Caco-2 (cell line): ENCODE data around the gene RCAN1. TPM values are rescaled to one million over a fixed set of nuclear protein-coding genes. Genes with fewer than 3 reads are reported as not detected.

ENCODE experiments used
- BruUV-seq: library from RNA; stranded (reverse); fragments of 400-500 nt; replicated peaks from 2 replicates; lab custom pipeline; 2021; lab: Mats Ljungman, UMichigan
- CTCF ChIA-PET: fragments of 300-600 bp; sonication (Branson Sonifier 250); formaldehyde crosslinking; loops from one replicate; lab custom pipeline; 2022; ENCODE audit warnings: antibody characterized with exemption; lab: Charles Lee
- POLR2A ChIA-PET: fragments of 300-600 bp; sonication (Branson Sonifier 250); formaldehyde crosslinking; loops from one replicate; lab custom pipeline; 2022; ENCODE audit warnings: antibody characterized with exemption; lab: Charles Lee
- DNase-seq, 2 experiments: peaks; one replicate each; pipeline versions ENCODE4 v3.0.0 to v3.0.0-alpha.2; 2020 to 2022
- H3K27me3 ChIP-seq: replicated peaks from 2 replicates; pipeline ENCODE4 v1.6.0; 2011; ENCODE audit warnings: low read length; ENCODE audit not compliant: control insufficient read depth, insufficient read depth
- H3K36me3 ChIP-seq: 2 replicates; pipeline ENCODE4 v1.5.1; 2011; ENCODE audit warnings: low read length; ENCODE audit not compliant: control insufficient read depth, insufficient read depth
- H3K4me1 ChIP-seq: fragments of 250-450 bp; sonication (Bioruptor Pico); 2 replicates; pipeline ENCODE4 v1.5.1; 2020; ENCODE audit warnings: mild to moderate bottlenecking
- H3K4me3 ChIP-seq: 2 replicates; pipeline ENCODE4 v1.5.1; 2011; ENCODE audit warnings: low read depth, mild to moderate bottlenecking, control low read depth, low read length
- H3K9me3 ChIP-seq: fragments of 250-450 bp; sonication (Bioruptor Pico); 2 replicates; pipeline ENCODE4 v1.5.1; 2020; ENCODE audit warnings: mild to moderate bottlenecking, moderate library complexity
- H3K27ac Mint-ChIP-seq: one replicate; pipeline ENCODE4 v1.8.0; 2022; ENCODE audit warnings: mixed read lengths; ENCODE audit not compliant: unreplicated experiment
- H3K27me3 Mint-ChIP-seq: one replicate; pipeline ENCODE4 v1.8.0; 2022; ENCODE audit warnings: mixed read lengths; ENCODE audit not compliant: insufficient read depth, unreplicated experiment
- H3K36me3 Mint-ChIP-seq: one replicate; pipeline ENCODE4 v1.8.0; 2022; ENCODE audit warnings: mild to moderate bottlenecking, mixed read lengths; ENCODE audit not compliant: insufficient read depth, unreplicated experiment
- H3K4me1 Mint-ChIP-seq: one replicate; pipeline ENCODE4 v1.8.0; 2022; ENCODE audit warnings: low read depth, mixed read lengths; ENCODE audit not compliant: unreplicated experiment
- H3K4me3 Mint-ChIP-seq: one replicate; pipeline ENCODE4 v1.8.0; 2022; ENCODE audit warnings: mild to moderate bottlenecking, moderate library complexity, mixed read lengths; ENCODE audit not compliant: unreplicated experiment
- H3K9me3 Mint-ChIP-seq: one replicate; pipeline ENCODE4 v1.8.0; 2022; ENCODE audit warnings: mixed read lengths; ENCODE audit not compliant: unreplicated experiment
- CTCF ChIP-seq, 2 experiments: fragments of 200-600 bp in 1 of 2; IDR thresholded peaks; 1 replicate in 1 of 2; 2 replicates in 1 of 2; pipeline versions ENCODE4 v1.5.1 to v1.8.0; 2011 to 2022; ENCODE audit warnings: antibody characterized with exemption in 1 of 2, control low read depth in 1 of 2, inconsistent platforms in 1 of 2, low read depth in 1 of 2, low read length in 1 of 2, mild to moderate bottlenecking in 1 of 2, moderate library complexity in 1 of 2; ENCODE audit not compliant: insufficient read depth in 1 of 2, severe bottlenecking in 1 of 2, unreplicated experiment in 1 of 2
- intact Hi-C: fragments of 100-400 bp; cut with micrococcal nuclease; formaldehyde crosslinking; loops from one replicate; pipeline ENCODE4 v1.10.0; 2022; ENCODE audit not compliant: unreplicated experiment
- total RNA-seq: library from RNA; stranded (reverse); gene quantifications from 2 replicates; pipeline ENCODE4 v1.2.3, GENCODE V29; 2022

Gene RCAN1
- total RNA-seq, 1 experiment from 2014 or later = 29.4 TPM

GRCh38 chr21:34502480-34503106, 112.3 kb downstream of the RCAN1 start:
- H3K4me1 ChIP-seq = no peaks in the 10 kb centered on the region
- TF ChIP-seq CTCF (IDR thresholded peaks at IDR 0.05; ENCODE audit: insufficient read depth in 1 of 2, low read depth in 1 of 2, low read length in 1 of 2, severe bottlenecking in 1 of 2, unreplicated experiment in 1 of 2) = no peak
- no peak for DNase-seq
- peaks cover 10% of the 10 kb centered on the region for H3K9me3 Mint-ChIP-seq
- H3K4me3 ChIP-seq = no peak overlapping the region
- H3K4me1 Mint-ChIP-seq = no peaks in the 10 kb centered on the region
- H3K36me3 Mint-ChIP-seq = no peaks in the 10 kb centered on the region
- ChIA-PET CTCF (no interaction called here), POLR2A (no interaction called here)
- no peak overlapping the region for H3K4me3 Mint-ChIP-seq
- no peak overlapping the region for H3K27ac Mint-ChIP-seq
- intact Hi-C loops = no loop called here
- no peaks in the 10 kb centered on the region for H3K27me3 ChIP-seq
- no peaks in the 10 kb centered on the region; the same call in 1 of the 2 replicates for H3K9me3 ChIP-seq
- H3K27me3 Mint-ChIP-seq = no peaks in the 10 kb centered on the region
- no TSS peak for BruUV-seq
- no peaks in the 10 kb centered on the region for H3K36me3 ChIP-seq

- Histone ChIP-seq H3K4me1 (no peaks in the 10 kb centered on the region), H3K9me3 (peaks cover 8% of the 10 kb centered on the region; the same call in 1 of the 2 replicates), H3K4me3 (no peak overlapping the region), H3K36me3 (no peaks in the 10 kb centered on the region), H3K27me3 (no peaks in the 10 kb centered on the region)
- no TSS peak for BruUV-seq
- Mint-ChIP-seq H3K9me3 (peaks cover 12% of the 10 kb centered on the region), H3K4me1 (no peaks in the 10 kb centered on the region), H3K27ac (no peak overlapping the region), H3K36me3 (no peaks in the 10 kb centered on the region), H3K27me3 (no peaks in the 10 kb centered on the region), H3K4me3 (no peak overlapping the region)
- ChIA-PET POLR2A (no interaction called here), CTCF (no interaction called here)
- TF ChIP-seq CTCF (IDR thresholded peaks at IDR 0.05; ENCODE audit: insufficient read depth in 1 of 2, low read depth in 1 of 2, low read length in 1 of 2, severe bottlenecking in 1 of 2, unreplicated experiment in 1 of 2) = no peak
- intact Hi-C loops = no loop called here
- no peak for DNase-seq
Observed at GRCh38 chr21:34501716-34502115, 113.2 kb downstream of the RCAN1 start.

- Mint-ChIP-seq H3K27me3 (no peaks in the 10 kb centered on the region), H3K36me3 (no peaks in the 10 kb centered on the region), H3K4me1 (no peaks in the 10 kb centered on the region), H3K9me3 (peaks cover 23% of the 10 kb centered on the region), H3K27ac (no peak overlapping the region), H3K4me3 (no peak overlapping the region)
- Histone ChIP-seq H3K27me3 (no peaks in the 10 kb centered on the region), H3K9me3 (peaks cover 9% of the 10 kb centered on the region; the same call in 1 of the 2 replicates), H3K36me3 (no peaks in the 10 kb centered on the region), H3K4me1 (no peaks in the 10 kb centered on the region), H3K4me3 (no peak overlapping the region)
- ChIA-PET POLR2A (no interaction called here), CTCF (no interaction called here)
- BruUV-seq = no TSS peak
- no peak for DNase-seq
- intact Hi-C loops = no loop called here
- TF ChIP-seq CTCF (IDR thresholded peaks at IDR 0.05; ENCODE audit: insufficient read depth in 1 of 2, low read depth in 1 of 2, low read length in 1 of 2, severe bottlenecking in 1 of 2, unreplicated experiment in 1 of 2) = no peak
Observed at GRCh38 chr21:34500191-34500590, 114.7 kb downstream of the RCAN1 start.
